IPS-20b (cell line): ENCODE data around the gene TSC22D3.

Source experiments
- H3K27ac ChIP-seq: one replicate; pipeline ENCODE4 v1.5.1; 2013; ENCODE audit warnings: low read length
- H3K27me3 ChIP-seq: 2 replicates; pipeline ENCODE4 v1.6.1; 2013; ENCODE audit warnings: mild to moderate bottlenecking, low read length, inconsistent platforms; ENCODE audit not compliant: insufficient read depth
- H3K36me3 ChIP-seq: 2 replicates; pipeline ENCODE4 v1.6.1; 2013; ENCODE audit warnings: low read depth, mild to moderate bottlenecking, inconsistent platforms, low read length, moderate library complexity; ENCODE audit not compliant: insufficient read depth
- H3K4me1 ChIP-seq: 2 replicates; pipeline ENCODE4 v1.6.1; 2013; ENCODE audit warnings: mild to moderate bottlenecking, control low read depth, inconsistent platforms, low read length, moderate library complexity; ENCODE audit not compliant: insufficient read depth
- H3K4me3 ChIP-seq: 2 replicates; pipeline ENCODE4 v1.5.1; 2013; ENCODE audit warnings: mild to moderate bottlenecking, low read length, inconsistent platforms
- H3K9ac ChIP-seq: 2 replicates; pipeline ENCODE4 v1.6.1; 2013; ENCODE audit warnings: low read depth, mild to moderate bottlenecking, inconsistent platforms, low read length, moderate library complexity
- H3K9me3 ChIP-seq: 2 replicates; pipeline ENCODE4 v1.6.1; 2013; ENCODE audit warnings: mild to moderate bottlenecking, low read depth, low read length, inconsistent platforms; ENCODE audit not compliant: insufficient read depth

The TSC22D3 gene

GRCh38 chrX:107726816-107727534, 48.6 kb downstream of the TSC22D3 start:
- no peak overlapping the region for H3K4me3 ChIP-seq
- no peak overlapping the region for H3K9ac ChIP-seq
- H3K9me3 ChIP-seq = no peaks in the 10 kb centered on the region
- H3K27ac ChIP-seq = no peak overlapping the region
- no peaks in the 10 kb centered on the region for H3K27me3 ChIP-seq
- peaks cover 20% of the 10 kb centered on the region; the same call in 1 of the 2 replicates for H3K4me1 ChIP-seq
- no peaks in the 10 kb centered on the region for H3K36me3 ChIP-seq

DNA sequence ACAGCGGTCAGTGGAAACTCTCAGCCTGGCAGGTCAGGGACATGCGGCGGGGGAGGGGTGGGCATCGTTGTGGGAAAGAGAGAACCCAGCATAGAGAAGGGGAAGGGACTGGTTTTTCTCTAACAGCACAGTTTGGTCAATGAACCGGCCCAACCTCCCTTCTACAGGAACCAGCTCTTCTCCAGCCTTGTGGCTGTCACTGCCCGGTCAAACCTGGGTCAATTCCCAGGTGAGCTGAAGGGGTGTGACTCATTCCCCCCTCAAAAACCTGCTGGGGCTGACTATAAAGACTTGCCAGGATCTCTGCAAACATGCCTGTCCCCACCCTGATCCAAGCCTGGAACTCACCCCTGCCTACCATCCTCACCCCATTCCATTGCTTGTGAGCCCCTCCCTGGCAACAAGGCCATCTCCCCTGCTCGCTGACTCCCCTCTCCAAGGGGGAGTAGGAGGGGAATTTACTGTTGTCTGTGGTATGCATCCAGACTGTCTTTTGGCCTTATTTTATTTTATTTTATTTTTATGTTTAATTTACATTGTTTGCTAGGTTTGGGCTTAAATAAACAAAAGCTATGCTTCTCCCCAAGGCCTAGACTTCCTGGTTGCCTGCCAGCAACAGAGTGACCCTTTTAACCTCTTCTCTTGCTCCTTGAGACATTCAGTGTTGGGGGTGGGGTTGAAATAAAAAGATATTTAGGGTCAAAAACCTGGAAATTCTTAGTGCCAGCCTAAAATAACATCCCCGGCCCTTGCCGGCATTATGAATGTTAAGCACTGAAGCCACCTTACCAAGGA, 49.6 kb downstream of the TSC22D3 start:
- H3K9ac ChIP-seq = no peak overlapping the region
- no peak overlapping the region for H3K4me3 ChIP-seq
- no peak overlapping the region for H3K27ac ChIP-seq

DNA sequence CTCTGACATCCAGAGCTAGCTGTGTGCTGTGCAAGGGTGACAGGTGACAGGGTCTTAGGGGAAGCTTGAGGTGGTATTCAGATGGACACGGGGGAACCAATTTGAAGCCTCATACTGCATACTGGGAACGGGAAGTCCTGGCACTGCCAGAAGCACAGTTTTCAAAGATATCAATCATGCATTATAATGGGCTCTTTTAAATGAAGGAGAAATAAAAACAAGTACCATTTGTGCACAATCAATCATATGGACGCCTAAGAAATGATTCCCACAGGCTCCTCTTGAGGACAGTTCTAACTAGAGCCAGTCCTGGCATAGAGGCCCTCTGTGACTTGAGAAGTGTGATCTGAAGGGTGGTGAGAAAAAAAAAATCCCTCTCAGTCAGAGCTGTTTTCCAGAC, 50.9 kb downstream of the TSC22D3 start:
- H3K27ac ChIP-seq = no peak overlapping the region
- H3K9ac ChIP-seq = no peak overlapping the region
- peaks cover 6% of the 10 kb centered on the region; the same call in 1 of the 2 replicates for H3K4me1 ChIP-seq
- H3K4me3 ChIP-seq = no peak overlapping the region
- H3K36me3 ChIP-seq = no peaks in the 10 kb centered on the region
- H3K27me3 ChIP-seq = no peaks in the 10 kb centered on the region
- H3K9me3 ChIP-seq = no peaks in the 10 kb centered on the region

More for the DNA sequence above, 49.6 kb downstream of the TSC22D3 start:
- Histone ChIP-seq H3K9me3 (no peaks in the 10 kb centered on the region), H3K4me1 (peaks cover 12% of the 10 kb centered on the region; the same call in 1 of the 2 replicates), H3K27me3 (no peaks in the 10 kb centered on the region), H3K36me3 (no peaks in the 10 kb centered on the region)

DNA sequence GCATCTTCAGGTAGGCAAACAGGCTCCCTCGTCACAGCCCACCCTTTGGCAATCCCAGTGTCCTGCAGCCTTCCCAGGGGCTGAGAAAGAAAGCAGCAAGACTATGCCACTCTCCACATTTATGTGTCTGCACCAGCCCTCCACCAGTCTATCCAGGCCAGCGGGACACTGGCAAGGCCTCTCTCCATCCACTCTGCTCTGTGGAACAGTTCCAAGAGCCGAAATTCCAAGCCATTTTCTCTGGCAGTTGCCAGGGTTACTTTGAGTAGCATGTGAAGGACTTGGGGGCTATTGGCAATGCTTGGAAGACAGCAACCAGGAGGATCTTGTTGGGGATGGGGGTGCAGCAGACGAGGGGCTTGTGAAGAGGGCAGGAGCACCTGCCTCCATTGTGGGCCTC, 52.1 kb downstream of the TSC22D3 start:
- Histone ChIP-seq H3K4me1 (peaks cover 6% of the 10 kb centered on the region), H3K4me3 (no peak overlapping the region), H3K9me3 (no peaks in the 10 kb centered on the region), H3K27me3 (no peaks in the 10 kb centered on the region), H3K9ac (no peak overlapping the region), H3K27ac (no peak overlapping the region), H3K36me3 (no peaks in the 10 kb centered on the region)

- Histone ChIP-seq H3K9ac (no peak overlapping the region), H3K27ac (no peak overlapping the region), H3K36me3 (no peaks in the 10 kb centered on the region), H3K27me3 (peaks cover 5% of the 10 kb centered on the region; the same call in 1 of the 2 replicates), H3K9me3 (no peaks in the 10 kb centered on the region), H3K4me1 (peaks cover 13% of the 10 kb centered on the region), H3K4me3 (no peak overlapping the region)
These were observed 53.5 kb downstream of the TSC22D3 start for GRCh38 chrX:107721966-107722707.

- Histone ChIP-seq H3K4me1 (peaks cover 14% of the 10 kb centered on the region), H3K27ac (no peak overlapping the region), H3K27me3 (peaks cover 7% of the 10 kb centered on the region; the same call in 1 of the 2 replicates), H3K9ac (no peak overlapping the region), H3K9me3 (no peaks in the 10 kb centered on the region), H3K36me3 (no peaks in the 10 kb centered on the region), H3K4me3 (no peak overlapping the region)
These were observed 54.3 kb downstream of the TSC22D3 start for GRCh38 chrX:107721318-107721717.

DNA sequence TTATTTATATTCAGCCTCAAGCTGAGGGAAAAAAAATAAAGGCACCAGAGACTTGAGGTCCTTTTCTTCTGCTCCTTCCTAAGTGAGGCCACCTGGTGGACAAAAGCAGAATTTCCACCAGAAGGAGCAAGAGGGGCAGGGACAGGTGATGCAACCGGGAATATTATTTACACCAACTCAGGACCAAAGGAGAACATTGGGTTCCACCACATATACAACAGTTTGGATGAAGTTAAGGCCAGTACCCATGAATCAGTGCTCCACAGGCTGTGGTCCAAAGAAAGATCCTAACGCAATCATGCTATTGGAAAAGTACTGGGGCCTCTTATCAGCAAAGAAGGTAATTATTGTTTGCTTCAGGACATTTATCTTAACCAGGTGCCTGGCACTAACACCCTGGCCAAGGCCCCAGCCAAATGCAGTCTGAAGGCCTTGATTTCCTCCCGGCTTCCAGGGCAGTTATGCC, 57.4 kb downstream of the TSC22D3 start:
- H3K36me3 ChIP-seq = no peaks in the 10 kb centered on the region
- peaks cover 14% of the 10 kb centered on the region for H3K4me1 ChIP-seq
- no peaks in the 10 kb centered on the region for H3K9me3 ChIP-seq
- H3K4me3 ChIP-seq = no peak overlapping the region
- H3K27me3 ChIP-seq = peaks cover 20% of the 10 kb centered on the region; the same call in 1 of the 2 replicates
- peak overlapping the region; percentile 72; the same call in 1 of the 2 replicates for H3K9ac ChIP-seq
- no peak overlapping the region for H3K27ac ChIP-seq

- H3K9me3 ChIP-seq = no peaks in the 10 kb centered on the region
- peaks cover 20% of the 10 kb centered on the region; the same call in 1 of the 2 replicates for H3K27me3 ChIP-seq
- H3K4me3 ChIP-seq = peak overlapping the region; percentile 72
- peaks cover 14% of the 10 kb centered on the region for H3K4me1 ChIP-seq
- H3K9ac ChIP-seq = peak overlapping the region; percentile 68; the same call in 1 of the 2 replicates
- no peak overlapping the region for H3K27ac ChIP-seq
- H3K36me3 ChIP-seq = no peaks in the 10 kb centered on the region
These were observed 58.5 kb downstream of the TSC22D3 start for GRCh38 chrX:107716816-107717700.

DNA sequence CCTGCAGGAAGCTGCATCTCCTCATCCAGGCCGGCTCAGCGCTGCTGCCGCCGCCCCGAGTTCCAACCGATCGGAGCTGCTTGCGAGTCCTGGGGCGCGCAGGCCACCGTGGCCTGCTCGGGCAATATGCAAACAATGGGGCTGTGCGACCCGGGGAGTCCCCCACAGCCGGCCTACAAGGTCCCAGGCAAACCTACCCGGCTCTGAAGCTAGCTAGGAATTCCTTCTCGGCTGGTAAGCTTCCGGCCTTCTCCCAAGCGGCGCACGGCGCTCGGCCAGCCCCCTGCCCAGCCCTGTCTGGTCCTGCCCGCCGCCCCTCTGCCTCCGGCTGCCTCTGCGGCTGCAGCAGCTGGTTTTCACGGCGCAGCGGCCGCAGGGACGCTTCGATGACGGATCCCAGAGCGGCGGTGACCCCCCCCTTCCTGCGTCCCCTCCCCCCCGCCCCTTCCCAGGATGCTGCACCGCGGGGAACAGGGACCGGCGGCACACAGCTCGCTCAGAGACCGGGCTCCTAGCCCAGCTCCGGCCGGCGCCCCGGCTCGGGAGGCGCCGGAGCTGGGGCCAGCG, 59.4 kb downstream of the TSC22D3 start:
- Histone ChIP-seq H3K9ac (peak overlapping the region; percentile 73), H3K9me3 (no peaks in the 10 kb centered on the region), H3K4me1 (peaks cover 14% of the 10 kb centered on the region), H3K4me3 (peak overlapping the region; percentile 72), H3K27ac (no peak overlapping the region), H3K27me3 (peaks cover 20% of the 10 kb centered on the region; the same call in 1 of the 2 replicates), H3K36me3 (no peaks in the 10 kb centered on the region)

DNA sequence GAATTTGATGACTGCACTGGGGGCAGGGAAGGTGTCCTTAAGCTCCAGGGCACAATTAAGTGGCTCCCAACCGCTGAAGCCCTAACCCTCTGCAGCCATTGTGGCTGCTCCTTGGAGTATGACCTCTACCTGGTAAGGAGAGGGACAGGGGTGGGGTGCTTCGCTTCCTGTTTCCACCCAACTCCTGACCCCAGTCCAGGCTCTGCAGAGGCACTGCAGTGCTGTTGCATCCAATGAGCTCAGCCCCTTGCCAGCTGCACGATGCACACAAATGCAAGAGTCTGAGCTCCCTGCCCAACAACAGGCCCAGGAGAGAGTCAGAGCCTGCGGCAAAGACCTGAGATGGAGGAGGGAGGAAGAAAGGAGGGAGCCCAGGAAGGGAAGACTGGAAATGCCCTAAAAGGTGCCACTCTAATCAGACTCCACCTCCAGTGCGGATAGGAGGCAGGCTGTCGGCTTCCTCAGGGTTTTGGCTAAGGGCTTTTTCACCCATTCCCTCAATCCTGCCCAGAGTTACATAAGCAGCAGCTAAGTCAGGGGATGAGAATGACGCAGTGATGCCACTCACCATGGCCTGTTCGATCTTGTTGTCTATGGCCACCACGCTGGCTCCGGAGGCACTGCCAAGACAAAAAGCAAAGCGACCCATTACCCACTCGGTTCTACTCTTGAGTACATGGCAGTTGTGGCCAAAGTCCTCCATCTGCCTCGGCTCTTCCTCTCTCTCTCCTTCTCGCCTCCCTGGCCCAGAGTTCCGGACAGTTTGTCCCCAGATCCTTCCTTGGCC, 60.1 kb downstream of the TSC22D3 start:
- Histone ChIP-seq H3K36me3 (no peaks in the 10 kb centered on the region), H3K27ac (no peak overlapping the region), H3K9ac (peak overlapping the region; percentile 73), H3K9me3 (no peaks in the 10 kb centered on the region), H3K27me3 (peaks cover 20% of the 10 kb centered on the region; the same call in 1 of the 2 replicates), H3K4me1 (peaks cover 14% of the 10 kb centered on the region), H3K4me3 (peak overlapping the region; percentile 72)
